Retinal pigment epithelial cell (primary cell): ENCODE results near the gene CAMKK2.
A peak's percentile ranks its signal among the peaks of the same experiment; 100 is the strongest.

Experiments
- DNase-seq: peaks from one replicate; pipeline ENCODE4 v3.0.0-alpha.2; 2010; ENCODE audit warnings: low read depth
- H3K4me3 ChIP-seq: 2 replicates; pipeline ENCODE4 v1.5.1; 2011; ENCODE audit warnings: mild to moderate bottlenecking, low read length, control low read depth, moderate library complexity
- CTCF ChIP-seq: conservative IDR thresholded peaks from 2 replicates; pipeline ENCODE4 v1.5.1; 2011; ENCODE audit warnings: low read depth, low read length, control low read depth, inconsistent platforms

The CAMKK2 gene

DNA sequence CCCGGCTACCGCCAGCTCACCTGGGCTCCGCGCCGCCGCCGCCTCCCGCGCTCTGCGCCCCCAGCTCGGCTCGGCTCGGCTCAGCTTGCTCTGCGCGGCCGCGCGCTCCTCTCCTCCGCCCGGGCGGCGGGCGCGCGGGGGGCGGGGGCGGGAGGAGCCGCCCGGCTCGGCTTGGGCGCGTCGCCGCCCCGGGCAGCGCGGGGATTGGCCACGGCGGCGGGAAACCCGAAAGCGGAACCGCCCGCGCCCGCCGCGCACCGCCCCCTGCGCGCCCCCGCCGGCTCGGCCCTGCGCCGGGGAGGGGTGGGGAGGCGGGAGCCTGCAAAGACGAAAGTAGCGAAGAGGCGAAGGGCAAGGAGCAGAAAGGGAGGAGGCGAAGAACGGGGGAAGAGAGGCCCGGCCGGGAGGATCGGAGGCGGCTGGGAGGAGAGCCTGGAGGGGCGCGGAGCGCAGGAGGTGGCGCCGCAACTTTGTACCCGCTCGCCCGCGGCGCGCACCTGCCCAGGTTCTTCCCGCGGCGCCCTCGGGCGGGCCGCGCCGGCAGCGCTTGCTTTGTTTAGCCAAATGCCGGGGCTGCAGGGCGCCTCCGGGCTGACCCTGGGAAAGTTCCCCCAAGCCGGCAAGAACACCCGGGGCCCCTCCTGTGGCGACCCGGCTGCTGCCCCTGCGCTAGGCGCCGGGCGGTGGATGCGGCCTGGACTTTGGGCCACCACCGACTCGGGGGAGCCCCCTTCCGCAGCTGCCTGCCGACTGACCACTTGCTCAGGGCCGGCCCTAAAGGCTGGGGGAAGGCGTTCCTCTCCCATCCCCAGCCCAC, at the start of gene CAMKK2:
Gene CAMKK2 (minus strand): TSS at position 92 of the 817 bp plus-strand sequence. CDS start 22,183 bp downstream, outside the sequence.
- DNase-seq: no peak
- peak within 1 kb of the TSS; percentile 76 for H3K4me3 ChIP-seq
- no peak for TF ChIP-seq CTCF

DNA sequence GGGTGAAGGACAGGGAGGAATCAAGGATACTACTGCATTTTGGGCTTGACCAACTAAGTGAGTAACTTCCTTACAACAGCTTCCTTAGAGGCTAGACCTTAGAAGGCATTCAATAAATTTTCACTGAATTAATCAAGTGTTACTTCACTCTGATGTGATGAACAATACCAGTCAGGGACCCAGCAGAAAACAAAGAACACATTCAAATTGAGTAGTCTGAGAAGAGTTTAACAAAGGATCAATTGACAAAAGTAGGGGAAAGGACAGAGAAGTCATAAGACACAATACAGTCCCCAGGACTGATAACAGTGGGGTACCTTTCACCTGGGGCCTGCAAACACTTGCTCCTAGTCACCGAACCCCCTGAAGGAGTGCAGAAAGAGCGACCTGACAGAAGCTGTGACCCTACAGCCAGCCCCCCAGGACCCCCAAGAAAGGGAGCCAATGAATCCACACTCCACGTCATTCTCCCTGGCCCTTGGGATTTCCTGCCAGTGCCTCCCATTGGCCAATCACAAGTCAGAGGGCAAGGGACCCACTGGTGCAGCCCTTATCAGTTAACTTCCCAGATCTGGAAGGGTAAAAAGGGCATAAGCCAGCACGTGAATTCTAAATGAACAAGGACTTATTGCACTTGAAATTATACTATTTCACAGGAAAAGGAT, 48.8 kb upstream of the CAMKK2 start:
- no peak for TF ChIP-seq CTCF
- H3K4me3 ChIP-seq: no peak overlapping the region
- no peak for DNase-seq

DNA sequence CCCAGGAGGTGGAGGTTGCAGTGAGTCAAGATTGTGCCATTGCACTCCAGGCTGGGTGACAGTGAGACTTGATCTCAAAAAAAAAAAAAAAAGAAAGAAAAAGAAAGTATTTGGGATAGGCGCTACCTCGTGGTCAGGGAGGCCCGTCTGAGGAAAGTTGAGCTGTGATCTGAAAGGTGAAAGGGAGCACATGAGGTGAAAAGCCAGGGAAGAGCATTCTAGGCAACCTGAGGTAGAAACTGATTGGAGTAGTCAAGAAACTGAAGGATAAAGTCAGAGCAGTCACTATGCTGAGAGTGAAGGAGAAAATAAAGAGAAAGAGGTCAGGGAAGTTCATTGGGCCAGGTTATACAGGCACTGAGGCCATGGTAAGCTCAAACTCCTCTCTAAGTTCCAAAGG, 48.0 kb upstream of the CAMKK2 start:
- no peak for DNase-seq
- no peak for TF ChIP-seq CTCF
- no peak overlapping the region for H3K4me3 ChIP-seq

DNA sequence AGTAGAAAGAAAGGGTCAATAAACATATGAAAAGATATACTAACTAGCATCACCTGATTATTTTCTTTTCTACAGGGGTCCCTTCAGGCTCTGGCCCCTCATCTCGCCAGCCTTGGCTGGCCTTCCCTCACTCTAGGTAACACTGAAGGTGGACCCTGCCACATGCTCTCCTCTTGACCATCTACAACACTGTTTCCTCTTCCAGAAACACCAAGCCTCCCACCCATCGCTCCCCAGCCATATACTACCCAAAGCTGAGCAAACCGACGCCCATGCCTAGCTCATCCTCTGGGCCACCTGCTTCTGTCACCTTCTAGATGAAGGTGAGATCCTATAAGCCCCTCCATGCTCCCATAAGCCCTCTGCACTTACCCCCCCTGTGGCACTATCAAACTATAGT, 40.9 kb upstream of the CAMKK2 start:
- no peak for DNase-seq
- H3K4me3 ChIP-seq: no peak overlapping the region
- no peak for TF ChIP-seq CTCF

GRCh38 chr12:121334513-121335343, 38.2 kb upstream of the CAMKK2 start:
- H3K4me3 ChIP-seq: no peak overlapping the region
- peak; percentile 29 for DNase-seq
- TF ChIP-seq CTCF: peak; percentile 93

DNA sequence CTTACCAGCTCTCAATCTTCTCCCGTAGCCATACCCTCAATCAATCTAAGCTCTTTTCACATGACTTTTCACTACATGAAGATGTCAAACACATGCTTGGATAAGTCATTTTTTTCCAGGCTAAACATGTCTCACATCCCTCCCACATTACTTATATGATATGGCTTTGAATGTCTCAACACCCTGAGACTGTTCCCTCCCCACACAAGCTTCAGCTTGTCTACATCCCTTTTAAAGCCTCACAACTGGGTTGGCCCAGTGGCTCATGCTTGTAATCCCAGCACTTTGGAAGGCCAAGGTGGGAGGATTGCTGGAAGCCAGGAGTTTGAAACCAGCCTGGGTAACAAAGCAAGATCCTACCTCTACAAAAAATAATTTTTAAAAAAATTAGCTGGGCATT, 37.2 kb upstream of the CAMKK2 start:
- H3K4me3 ChIP-seq: no peak overlapping the region
- DNase-seq: no peak
- no peak for TF ChIP-seq CTCF
